GM21717 (cell line): ENCODE measurements around the gene TMEM185B.
"Not testable (repeated sequence)": the region's sequence is repeated elsewhere in the genome, so short reads cannot be mapped to it uniquely, and the experiment has no call there.

Experiments
- ATAC-seq: cut with Tn5 transposase; IDR thresholded peaks from one replicate; pipeline ENCODE4 v1.9.1; 2021; ENCODE audit warnings: mild to moderate bottlenecking, moderate library complexity; ENCODE audit not compliant: unreplicated experiment

TMEM185B gene

GRCh38 chr2:120235158-120235557 lies 12.0 kb upstream of the TMEM185B start:
- not testable (repeated sequence) for ATAC-seq

- ATAC-seq, result no peak
These were observed 10.1 kb upstream of the TMEM185B start for GRCh38 chr2:120233292-120233691.

GRCh38 chr2:120231974-120232635 lies 8.9 kb upstream of the TMEM185B start:
- ATAC-seq, result peak; percentile 86

GRCh38 chr2:120231564-120231973 lies 8.4 kb upstream of the TMEM185B start:
- ATAC-seq, result peak; percentile 8

GRCh38 chr2:120230515-120231471 lies 7.6 kb upstream of the TMEM185B start:
- no peak for ATAC-seq

GRCh38 chr2:120229341-120229740 lies 6.1 kb upstream of the TMEM185B start:
- ATAC-seq, result no peak

- no peak for ATAC-seq
These were observed 5.3 kb upstream of the TMEM185B start for GRCh38 chr2:120228503-120228902.

- no peak for ATAC-seq
These were observed 4.2 kb upstream of the TMEM185B start for GRCh38 chr2:120227111-120227991.

GRCh38 chr2:120226316-120226715 lies 3.1 kb upstream of the TMEM185B start:
- ATAC-seq, result no peak

GRCh38 chr2:120225549-120226065 lies 2.4 kb upstream of the TMEM185B start:
- ATAC-seq, result no peak

- ATAC-seq, result no peak
These were observed 1.7 kb upstream of the TMEM185B start for GRCh38 chr2:120224735-120225548.

GRCh38 chr2:120224256-120224655 lies 1.1 kb upstream of the TMEM185B start:
- ATAC-seq, result no peak

GRCh38 chr2:120222186-120223033 lies 790 bp downstream of the TMEM185B start:
- no peak for ATAC-seq

- no peak for ATAC-seq
These were observed 1.6 kb downstream of the TMEM185B start for GRCh38 chr2:120221616-120222015.

GRCh38 chr2:120220756-120221155 lies 2.4 kb downstream of the TMEM185B start:
- ATAC-seq, result no peak

GRCh38 chr2:120219766-120220165 lies 3.4 kb downstream of the TMEM185B start:
- ATAC-seq, result no peak

GRCh38 chr2:120219291-120219690 lies 3.9 kb downstream of the TMEM185B start:
- no peak for ATAC-seq

- no peak for ATAC-seq
These were observed 5.0 kb downstream of the TMEM185B start for GRCh38 chr2:120218181-120218580.

GRCh38 chr2:120210270-120210693 lies 12.9 kb downstream of the TMEM185B start:
- no peak for ATAC-seq
